ENCODE data around the gene KRT7. TPM values are rescaled to one million over a fixed set of nuclear protein-coding genes. Genes with fewer than 3 reads are reported as not detected.
"Not testable (repeated sequence)": the region's sequence is repeated elsewhere in the genome, so short reads cannot be mapped to it uniquely, and the experiment has no call there.

Gene KRT7
- total RNA-seq, 1 donor from 2014 or later, result not detected

DNA sequence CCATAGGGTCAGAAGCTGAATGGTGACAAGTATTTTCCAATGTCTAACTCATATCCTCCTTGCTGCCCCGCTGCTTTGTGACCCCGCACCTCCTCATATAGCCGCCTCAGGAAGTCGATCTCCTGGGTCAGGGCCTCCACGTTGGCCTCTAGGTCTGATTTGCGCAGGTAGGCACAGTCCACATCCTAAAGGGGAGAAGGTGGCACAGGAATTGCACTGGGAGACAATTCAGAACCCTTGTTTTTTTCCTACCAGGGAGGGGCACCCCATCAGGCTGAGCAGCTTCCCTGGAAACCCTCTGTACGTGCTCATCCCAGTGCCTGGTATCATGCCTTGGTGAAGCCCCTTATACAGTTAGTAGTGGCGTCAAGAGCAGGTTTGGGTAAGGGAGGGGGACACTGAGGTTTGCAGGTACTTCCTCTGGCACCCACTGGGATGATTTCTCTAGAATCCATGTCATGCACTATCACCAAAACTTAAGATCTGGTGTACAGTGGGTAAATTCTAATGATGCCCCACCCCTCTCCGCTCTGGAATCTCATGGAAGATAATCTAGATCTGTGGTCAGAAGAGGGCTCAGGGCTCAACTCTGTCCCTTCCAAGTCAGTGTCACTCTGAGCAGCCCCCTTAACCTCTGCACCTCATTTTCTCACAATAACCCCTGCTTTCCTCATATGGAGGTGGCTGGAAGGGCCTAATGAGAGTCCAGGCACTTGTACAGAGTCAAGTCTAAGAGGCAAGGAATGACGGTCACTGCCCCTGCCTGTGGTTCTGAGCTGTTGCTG, 21.3 kb downstream of the KRT7 start:
- no peak overlapping the region for H3K27ac Mint-ChIP-seq (ENCODE audit: unreplicated experiment)
- peaks cover 26% of the 10 kb centered on the region for H3K4me1 Mint-ChIP-seq
- no peaks in the 10 kb centered on the region for H3K36me3 Mint-ChIP-seq (ENCODE audit: low read depth)
- no peaks in the 10 kb centered on the region for H3K9me3 Mint-ChIP-seq
- no peak for DNase-seq (ENCODE audit: low read depth, low spot score)
- H3K4me3 Mint-ChIP-seq, result no peak overlapping the region
- TF ChIP-seq, protein P1, sequence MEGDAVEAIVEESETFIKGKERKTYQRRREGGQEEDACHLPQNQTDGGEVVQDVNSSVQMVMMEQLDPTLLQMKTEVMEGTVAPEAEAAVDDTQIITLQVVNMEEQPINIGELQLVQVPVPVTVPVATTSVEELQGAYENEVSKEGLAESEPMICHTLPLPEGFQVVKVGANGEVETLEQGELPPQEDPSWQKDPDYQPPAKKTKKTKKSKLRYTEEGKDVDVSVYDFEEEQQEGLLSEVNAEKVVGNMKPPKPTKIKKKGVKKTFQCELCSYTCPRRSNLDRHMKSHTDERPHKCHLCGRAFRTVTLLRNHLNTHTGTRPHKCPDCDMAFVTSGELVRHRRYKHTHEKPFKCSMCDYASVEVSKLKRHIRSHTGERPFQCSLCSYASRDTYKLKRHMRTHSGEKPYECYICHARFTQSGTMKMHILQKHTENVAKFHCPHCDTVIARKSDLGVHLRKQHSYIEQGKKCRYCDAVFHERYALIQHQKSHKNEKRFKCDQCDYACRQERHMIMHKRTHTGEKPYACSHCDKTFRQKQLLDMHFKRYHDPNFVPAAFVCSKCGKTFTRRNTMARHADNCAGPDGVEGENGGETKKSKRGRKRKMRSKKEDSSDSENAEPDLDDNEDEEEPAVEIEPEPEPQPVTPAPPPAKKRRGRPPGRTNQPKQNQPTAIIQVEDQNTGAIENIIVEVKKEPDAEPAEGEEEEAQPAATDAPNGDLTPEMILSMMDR (conservative IDR thresholded peaks at IDR 0.05), result no peak
- peaks cover 73% of the 10 kb centered on the region for H3K27me3 Mint-ChIP-seq (ENCODE audit: low read depth)

DNA sequence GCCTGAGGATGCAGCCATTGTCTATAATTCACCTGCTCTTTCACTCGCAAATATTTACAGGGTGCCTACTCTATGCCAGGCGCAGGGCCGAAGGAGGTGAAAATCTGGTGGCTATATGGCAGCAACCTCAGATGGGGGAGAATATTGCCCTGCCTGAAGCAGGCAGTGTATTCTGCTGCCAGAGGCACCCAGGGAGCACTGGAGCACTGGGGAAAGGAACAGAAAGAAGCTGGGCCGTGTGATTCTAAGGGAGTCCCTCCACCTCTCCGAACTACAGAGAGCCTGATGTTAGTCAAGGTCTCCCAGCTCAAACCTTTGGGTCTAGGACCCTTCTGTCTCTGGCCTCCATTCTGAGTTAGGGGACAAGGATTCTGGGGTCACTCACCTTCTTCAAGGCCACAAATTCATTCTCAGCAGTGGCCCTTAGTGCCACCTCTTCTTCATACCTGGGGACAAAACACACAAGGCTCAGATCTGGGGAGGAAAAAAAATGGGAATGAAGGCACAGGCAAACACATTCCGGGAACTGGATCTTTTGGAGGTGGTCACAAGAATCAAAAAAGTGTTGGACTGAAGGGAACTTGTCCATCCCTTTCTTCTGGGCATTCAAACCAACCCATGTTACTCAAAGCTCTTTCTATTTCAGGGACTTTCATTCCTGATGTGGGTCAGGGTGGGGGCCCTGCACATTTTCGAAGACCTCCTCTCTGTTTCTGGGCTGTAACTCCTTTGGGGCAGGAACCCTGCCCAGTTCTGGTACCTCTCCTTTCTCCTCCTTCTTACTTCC, 22.1 kb downstream of the KRT7 start:
- no peak for DNase-seq (ENCODE audit: low read depth, low spot score)

DNA sequence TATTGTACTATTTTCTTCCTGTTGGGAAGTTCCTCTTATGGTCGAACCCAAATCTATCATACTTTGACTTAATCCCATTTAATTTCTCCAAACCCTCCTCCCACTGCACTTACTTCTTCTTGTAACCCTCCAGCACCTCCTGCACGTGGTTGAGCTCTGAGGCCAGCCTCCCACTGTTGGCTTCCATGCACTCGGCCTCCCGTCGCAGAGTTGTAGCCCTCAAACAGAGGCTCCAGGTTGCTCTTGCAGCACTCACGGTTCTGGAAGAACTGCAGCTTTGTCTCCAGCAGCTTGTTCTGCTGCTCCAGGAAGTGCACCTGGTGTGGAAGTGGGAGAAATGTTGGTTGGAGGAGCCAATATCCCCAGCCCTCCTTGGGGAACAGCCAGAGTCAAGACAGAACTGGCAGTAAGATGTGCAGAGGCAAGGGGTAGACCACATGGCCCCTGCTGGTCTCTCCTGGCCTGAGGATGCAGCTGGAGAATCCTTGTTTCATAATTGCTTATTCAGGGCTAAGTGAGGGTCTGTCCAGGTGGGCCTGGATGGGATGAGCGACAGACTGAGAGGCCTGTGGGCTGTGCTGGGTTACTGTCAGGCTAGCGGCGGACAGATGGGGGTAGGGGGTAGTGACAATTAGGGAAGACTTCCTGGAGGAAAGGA, 23.0 kb downstream of the KRT7 start:
- Mint-ChIP-seq H3K27ac (ENCODE audit: unreplicated experiment) (no peak overlapping the region), H3K27me3 (ENCODE audit: low read depth) (peaks cover 73% of the 10 kb centered on the region), H3K9me3 (no peaks in the 10 kb centered on the region), H3K4me1 (peaks cover 25% of the 10 kb centered on the region), H3K4me3 (no peak overlapping the region), H3K36me3 (ENCODE audit: low read depth) (no peaks in the 10 kb centered on the region)
- TF ChIP-seq, protein P1 (conservative IDR thresholded peaks at IDR 0.05), result no peak
- no peak for DNase-seq (ENCODE audit: low read depth, low spot score)

More for the DNA sequence above, 22.1 kb downstream of the KRT7 start:
- H3K27me3 Mint-ChIP-seq (ENCODE audit: low read depth), result peaks cover 71% of the 10 kb centered on the region
- no peaks in the 10 kb centered on the region for H3K9me3 Mint-ChIP-seq
- TF ChIP-seq, protein P1 (conservative IDR thresholded peaks at IDR 0.05), result no peak
- H3K36me3 Mint-ChIP-seq (ENCODE audit: low read depth), result no peaks in the 10 kb centered on the region
- no peak overlapping the region for H3K4me3 Mint-ChIP-seq
- no peak overlapping the region for H3K27ac Mint-ChIP-seq (ENCODE audit: unreplicated experiment)
- peaks cover 18% of the 10 kb centered on the region for H3K4me1 Mint-ChIP-seq

DNA sequence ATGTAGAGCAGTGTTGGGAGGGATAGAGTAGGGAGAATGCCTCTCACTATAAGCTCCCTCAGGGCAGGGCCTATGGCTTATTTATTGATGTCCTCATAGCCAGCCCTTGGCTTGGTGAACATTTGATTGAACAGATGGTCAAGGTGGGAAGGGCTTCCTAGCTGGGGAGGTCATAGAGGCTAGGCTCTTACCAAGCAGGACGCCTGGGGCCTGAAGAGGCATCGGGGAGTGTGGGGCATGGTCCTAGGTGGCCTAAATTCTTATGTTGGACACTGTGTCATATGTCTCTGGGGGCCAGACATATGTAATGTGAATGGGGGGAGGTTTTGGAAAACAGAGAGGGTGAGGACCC, 23.5 kb downstream of the KRT7 start:
- H3K4me1 Mint-ChIP-seq, result peaks cover 30% of the 10 kb centered on the region
- no peaks in the 10 kb centered on the region for H3K36me3 Mint-ChIP-seq (ENCODE audit: low read depth)
- peaks cover 3% of the 10 kb centered on the region for H3K9me3 Mint-ChIP-seq
- H3K27me3 Mint-ChIP-seq (ENCODE audit: low read depth), result peaks cover 69% of the 10 kb centered on the region
- no peak for DNase-seq (ENCODE audit: low read depth, low spot score)
- TF ChIP-seq, protein P1 (conservative IDR thresholded peaks at IDR 0.05), result no peak
- H3K27ac Mint-ChIP-seq (ENCODE audit: unreplicated experiment), result no peak overlapping the region
- H3K4me3 Mint-ChIP-seq, result no peak overlapping the region

DNA sequence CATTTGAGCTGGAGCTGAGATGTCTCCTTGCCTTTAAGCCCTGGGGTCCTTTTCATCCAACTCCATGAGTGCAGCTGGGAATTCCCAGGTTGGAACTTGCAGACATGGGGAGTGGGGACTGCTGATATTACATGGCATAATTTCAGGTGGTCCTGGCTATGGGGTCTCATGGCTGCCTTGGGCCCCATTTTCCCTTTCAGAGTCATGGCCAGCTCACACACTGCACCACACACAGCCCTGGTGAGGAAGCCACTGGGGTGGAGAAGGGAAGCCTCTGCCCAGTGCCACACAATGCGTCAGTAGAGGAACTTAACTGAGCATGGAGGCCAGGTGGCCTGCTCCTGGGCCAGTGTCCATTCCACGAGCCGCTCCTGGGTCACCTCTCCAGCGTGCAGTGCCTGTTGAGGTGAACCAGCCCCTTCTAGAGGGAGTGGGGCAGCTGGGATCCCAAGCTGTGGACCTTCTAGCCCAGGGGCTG, 24.1 kb downstream of the KRT7 start:
- DNase-seq (ENCODE audit: low read depth, low spot score), result no peak
- peaks cover 4% of the 10 kb centered on the region for H3K9me3 Mint-ChIP-seq
- H3K4me3 Mint-ChIP-seq, result no peak overlapping the region
- no peak overlapping the region for H3K27ac Mint-ChIP-seq (ENCODE audit: unreplicated experiment)
- peaks cover 66% of the 10 kb centered on the region for H3K27me3 Mint-ChIP-seq (ENCODE audit: low read depth)
- H3K36me3 Mint-ChIP-seq (ENCODE audit: low read depth), result no peaks in the 10 kb centered on the region
- H3K4me1 Mint-ChIP-seq, result peaks cover 24% of the 10 kb centered on the region
- TF ChIP-seq, protein P1 (conservative IDR thresholded peaks at IDR 0.05), result no peak

DNA sequence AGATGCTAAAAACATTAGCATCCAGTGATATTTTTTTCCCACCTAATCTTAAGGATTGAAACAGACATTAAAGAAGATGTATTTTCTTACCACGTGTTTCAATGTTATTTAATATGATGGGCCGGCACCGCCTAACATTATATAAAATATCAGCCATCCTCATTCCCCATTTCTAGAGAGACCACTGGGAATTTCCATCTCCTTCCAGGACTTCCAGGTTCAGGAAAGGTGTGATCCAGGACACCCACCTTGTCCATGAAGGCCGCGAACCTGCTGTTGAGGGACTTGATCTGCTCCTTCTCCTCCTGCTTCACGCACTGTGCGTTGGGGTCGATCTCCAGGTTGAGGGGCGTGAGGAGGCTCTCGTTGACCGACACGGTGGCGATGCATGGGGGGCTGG, 24.9 kb downstream of the KRT7 start:
- Mint-ChIP-seq H3K4me1 (peaks cover 19% of the 10 kb centered on the region), H3K27me3 (ENCODE audit: low read depth) (peaks cover 65% of the 10 kb centered on the region)
- DNase-seq (ENCODE audit: low read depth, low spot score); H3K4me3 Mint-ChIP-seq; H3K27ac Mint-ChIP-seq (ENCODE audit: unreplicated experiment); H3K36me3 Mint-ChIP-seq (ENCODE audit: low read depth); H3K9me3 Mint-ChIP-seq: not testable (repeated sequence)

All from neural crest cell (in vitro differentiated cells).